HUES6 (cell line): ENCODE results near the gene ROBO1.

Experiments
- H3K27ac ChIP-seq: 2 replicates; pipeline ENCODE4 v1.7.0; 2013; ENCODE audit warnings: low read depth, mild to moderate bottlenecking, low read length, inconsistent platforms
- H3K27me3 ChIP-seq: 2 replicates; pipeline ENCODE4 v1.6.1; 2013; ENCODE audit warnings: low read length; ENCODE audit not compliant: control insufficient read depth, insufficient read depth
- H3K36me3 ChIP-seq: 2 replicates; pipeline ENCODE4 v1.6.1; 2013; ENCODE audit warnings: low read length; ENCODE audit not compliant: control insufficient read depth, insufficient read depth
- H3K4me1 ChIP-seq: 2 replicates; pipeline ENCODE4 v1.6.1; 2013; ENCODE audit warnings: low read length; ENCODE audit not compliant: control insufficient read depth, insufficient read depth
- H3K4me3 ChIP-seq: 2 replicates; pipeline ENCODE4 v1.5.1; 2013; ENCODE audit warnings: low read depth, low read length
- H3K9ac ChIP-seq: one replicate; pipeline ENCODE4 v1.6.1; 2013; ENCODE audit warnings: mild to moderate bottlenecking, low read length
- H3K9me3 ChIP-seq: 2 replicates; pipeline ENCODE4 v1.6.1; 2013; ENCODE audit warnings: low read depth, low read length; ENCODE audit not compliant: control insufficient read depth, insufficient read depth

The ROBO1 gene

GRCh38 chr3:79383402-79384012, 384.3 kb downstream of the ROBO1 start:
- Histone ChIP-seq H3K36me3 (no peaks in the 10 kb centered on the region), H3K9ac (no peak overlapping the region), H3K27ac (no peak overlapping the region), H3K9me3 (no peaks in the 10 kb centered on the region), H3K4me3 (no peak overlapping the region), H3K4me1 (peaks cover 13% of the 10 kb centered on the region), H3K27me3 (no peaks in the 10 kb centered on the region)

GRCh38 chr3:79380581-79380980, 387.2 kb downstream of the ROBO1 start:
- H3K9ac ChIP-seq = no peak overlapping the region
- no peak overlapping the region for H3K27ac ChIP-seq
- H3K36me3 ChIP-seq = no peaks in the 10 kb centered on the region
- peaks cover 16% of the 10 kb centered on the region for H3K4me1 ChIP-seq
- H3K9me3 ChIP-seq = no peaks in the 10 kb centered on the region
- no peak overlapping the region for H3K4me3 ChIP-seq
- H3K27me3 ChIP-seq = no peaks in the 10 kb centered on the region

GRCh38 chr3:79378064-79378463, 389.7 kb downstream of the ROBO1 start:
- no peaks in the 10 kb centered on the region for H3K36me3 ChIP-seq
- H3K4me1 ChIP-seq = peaks cover 10% of the 10 kb centered on the region; the same call in 1 of the 2 replicates
- H3K27ac ChIP-seq = no peak overlapping the region
- H3K9me3 ChIP-seq = no peaks in the 10 kb centered on the region
- no peaks in the 10 kb centered on the region for H3K27me3 ChIP-seq
- no peak overlapping the region for H3K4me3 ChIP-seq
- H3K9ac ChIP-seq = no peak overlapping the region

GRCh38 chr3:79369306-79369705, 398.5 kb downstream of the ROBO1 start:
- no peaks in the 10 kb centered on the region for H3K27me3 ChIP-seq
- H3K9ac ChIP-seq = no peak overlapping the region
- H3K4me1 ChIP-seq = peaks cover 5% of the 10 kb centered on the region; the same call in 1 of the 2 replicates
- H3K36me3 ChIP-seq = no peaks in the 10 kb centered on the region
- H3K9me3 ChIP-seq = peaks cover 5% of the 10 kb centered on the region
- no peak overlapping the region for H3K4me3 ChIP-seq
- no peak overlapping the region for H3K27ac ChIP-seq

- H3K9ac ChIP-seq = no peak overlapping the region
- no peak overlapping the region for H3K4me3 ChIP-seq
- H3K9me3 ChIP-seq = peaks cover 5% of the 10 kb centered on the region
- H3K36me3 ChIP-seq = no peaks in the 10 kb centered on the region
- no peak overlapping the region for H3K27ac ChIP-seq
- H3K27me3 ChIP-seq = no peaks in the 10 kb centered on the region
- peaks cover 5% of the 10 kb centered on the region; the same call in 1 of the 2 replicates for H3K4me1 ChIP-seq
Measured at GRCh38 chr3:79368403-79368802, 399.4 kb downstream of the ROBO1 start.

GRCh38 chr3:79367803-79368202, 400.0 kb downstream of the ROBO1 start:
- Histone ChIP-seq H3K4me3 (no peak overlapping the region), H3K27ac (no peak overlapping the region), H3K36me3 (no peaks in the 10 kb centered on the region), H3K9me3 (peaks cover 5% of the 10 kb centered on the region), H3K4me1 (peaks cover 5% of the 10 kb centered on the region; the same call in 1 of the 2 replicates), H3K9ac (no peak overlapping the region), H3K27me3 (no peaks in the 10 kb centered on the region)

GRCh38 chr3:79367066-79367465, 400.7 kb downstream of the ROBO1 start:
- no peaks in the 10 kb centered on the region for H3K27me3 ChIP-seq
- H3K4me3 ChIP-seq = no peak overlapping the region
- H3K27ac ChIP-seq = no peak overlapping the region
- peaks cover 5% of the 10 kb centered on the region for H3K9me3 ChIP-seq
- no peaks in the 10 kb centered on the region for H3K36me3 ChIP-seq
- H3K4me1 ChIP-seq = peaks cover 5% of the 10 kb centered on the region; the same call in 1 of the 2 replicates
- H3K9ac ChIP-seq = no peak overlapping the region

GRCh38 chr3:79366414-79366813, 401.4 kb downstream of the ROBO1 start:
- Histone ChIP-seq H3K27me3 (no peaks in the 10 kb centered on the region), H3K9me3 (no peaks in the 10 kb centered on the region), H3K4me3 (no peak overlapping the region), H3K27ac (no peak overlapping the region), H3K36me3 (no peaks in the 10 kb centered on the region), H3K9ac (no peak overlapping the region), H3K4me1 (peaks cover 5% of the 10 kb centered on the region; the same call in 1 of the 2 replicates)

- no peak overlapping the region for H3K4me3 ChIP-seq
- H3K4me1 ChIP-seq = peaks cover 5% of the 10 kb centered on the region; the same call in 1 of the 2 replicates
- H3K27ac ChIP-seq = no peak overlapping the region
- H3K9me3 ChIP-seq = no peaks in the 10 kb centered on the region
- no peaks in the 10 kb centered on the region for H3K36me3 ChIP-seq
- H3K9ac ChIP-seq = no peak overlapping the region
- H3K27me3 ChIP-seq = no peaks in the 10 kb centered on the region
Measured at GRCh38 chr3:79364784-79365183, 403.0 kb downstream of the ROBO1 start.

GRCh38 chr3:79362571-79363270, 405.1 kb downstream of the ROBO1 start:
- no peaks in the 10 kb centered on the region for H3K4me1 ChIP-seq
- H3K9ac ChIP-seq = no peak overlapping the region
- H3K27ac ChIP-seq = no peak overlapping the region
- no peaks in the 10 kb centered on the region for H3K36me3 ChIP-seq
- no peaks in the 10 kb centered on the region for H3K27me3 ChIP-seq
- H3K9me3 ChIP-seq = no peaks in the 10 kb centered on the region
- no peak overlapping the region for H3K4me3 ChIP-seq

GRCh38 chr3:79361748-79362378, 405.9 kb downstream of the ROBO1 start:
- no peaks in the 10 kb centered on the region for H3K9me3 ChIP-seq
- no peaks in the 10 kb centered on the region for H3K27me3 ChIP-seq
- H3K36me3 ChIP-seq = no peaks in the 10 kb centered on the region
- no peaks in the 10 kb centered on the region for H3K4me1 ChIP-seq
- H3K9ac ChIP-seq = no peak overlapping the region
- H3K27ac ChIP-seq = no peak overlapping the region
- no peak overlapping the region for H3K4me3 ChIP-seq
